Ishikawa (cell line): ENCODE data around the gene ARHGAP40.

Experiments
- CEBPB ChIP-seq: IDR thresholded peaks from 2 replicates; pipeline ENCODE4 v1.6.1; 2012
- EP300 ChIP-seq: IDR thresholded peaks from 2 replicates; pipeline ENCODE4 v1.6.1; 2012; ENCODE audit warnings: borderline replicate concordance
- FOXM1 ChIP-seq: IDR thresholded peaks from 2 replicates; pipeline ENCODE4 v1.6.1; 2012; ENCODE audit warnings: low read depth, borderline replicate concordance
- RAD21 ChIP-seq: IDR thresholded peaks from 2 replicates; pipeline ENCODE4 v1.6.1; 2012; ENCODE audit warnings: low read depth
- TF ChIP-seq, protein P1 (sequence below): IDR thresholded peaks from 2 replicates; pipeline ENCODE4 v1.6.1; 2012

DNA sequence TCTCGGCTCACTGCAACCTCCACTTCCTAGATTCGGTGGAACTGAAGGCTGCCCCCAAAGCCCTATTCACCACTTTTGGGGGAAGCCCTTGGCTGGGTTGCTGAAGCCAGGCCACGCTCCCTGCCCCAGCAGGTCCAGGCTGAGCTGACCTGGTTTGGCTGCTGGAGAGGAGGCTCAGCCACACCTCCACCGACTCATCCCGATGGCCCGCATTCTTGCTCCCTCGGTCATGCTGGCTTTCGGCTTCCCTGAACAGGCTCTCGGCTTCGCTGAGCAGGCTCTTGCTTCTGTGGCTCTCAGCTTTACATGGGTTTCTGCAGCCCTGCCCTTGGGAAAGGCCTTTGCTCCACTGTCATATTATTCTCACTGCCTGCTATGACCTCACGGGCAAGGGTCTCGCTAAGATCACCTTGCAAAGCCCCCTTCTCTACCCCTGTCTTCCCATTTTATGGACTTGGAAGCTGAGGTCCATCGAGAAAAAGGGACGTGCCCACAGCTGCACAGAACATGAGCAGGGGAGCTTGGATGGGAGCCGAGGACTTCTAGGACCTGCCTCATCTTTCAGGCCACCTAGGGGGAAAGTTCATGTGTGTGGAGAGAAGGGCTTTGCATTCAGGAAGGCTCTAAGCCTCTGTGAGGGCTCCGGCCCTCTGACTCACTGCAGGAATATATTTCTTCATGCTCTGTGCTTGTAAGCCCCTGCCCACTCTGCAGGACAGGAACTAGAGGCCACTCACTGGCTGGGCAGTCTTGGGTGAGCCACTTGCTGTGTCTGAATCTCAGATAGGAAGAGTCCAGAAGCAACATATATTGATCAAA lies 15.6 kb downstream of the ARHGAP40 start:
- no peak for TF ChIP-seq CEBPB
- no peak for TF ChIP-seq RAD21
- TF ChIP-seq EP300 = no peak
- TF ChIP-seq, protein P1, sequence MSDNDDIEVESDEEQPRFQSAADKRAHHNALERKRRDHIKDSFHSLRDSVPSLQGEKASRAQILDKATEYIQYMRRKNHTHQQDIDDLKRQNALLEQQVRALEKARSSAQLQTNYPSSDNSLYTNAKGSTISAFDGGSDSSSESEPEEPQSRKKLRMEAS = no peak
- TF ChIP-seq FOXM1 = no peak
